Measurements from ENCODE around the gene PRPH2. TPM values are rescaled to one million over a fixed set of nuclear protein-coding genes. Genes with fewer than 3 reads are reported as not detected.
"Not testable (repeated sequence)": the region's sequence is repeated elsewhere in the genome, so short reads cannot be mapped to it uniquely, and the experiment has no call there.

Gene PRPH2
- total RNA-seq, 2 donors from 2014 or later: 0.14 TPM; not detected in 1

- Mint-ChIP-seq H3K36me3 (ENCODE audit: insufficient read depth in 2 of 2) (no peaks in the 10 kb centered on the region), H3K27me3 (ENCODE audit: low read depth) (no peaks in the 10 kb centered on the region), H3K9me3 (no peaks in the 10 kb centered on the region), H3K27ac (no peak overlapping the region), H3K4me1 (ENCODE audit: low read depth) (peaks cover 6% of the 10 kb centered on the region), H3K4me3 (no peak overlapping the region)
- ATAC-seq (replicated peaks in 1 of 2) (peak in 1 of 2 donors; percentile 14), DNase-seq (no peak)
Measured at GRCh38 chr6:42704937-42705374, 17.4 kb downstream of the PRPH2 start.

GRCh38 chr6:42704251-42704936, 18.0 kb downstream of the PRPH2 start:
- H3K4me3 Mint-ChIP-seq: no peak overlapping the region
- no peaks in the 10 kb centered on the region for H3K9me3 Mint-ChIP-seq
- H3K27me3 Mint-ChIP-seq (ENCODE audit: low read depth): no peaks in the 10 kb centered on the region
- peaks cover 6% of the 10 kb centered on the region for H3K4me1 Mint-ChIP-seq (ENCODE audit: low read depth)
- DNase-seq (no peak), ATAC-seq (replicated peaks in 1 of 2) (peak in 1 of 2 donors; percentile 8)
- H3K36me3 Mint-ChIP-seq (ENCODE audit: insufficient read depth in 2 of 2): no peaks in the 10 kb centered on the region
- H3K27ac Mint-ChIP-seq: no peak overlapping the region

GRCh38 chr6:42702786-42703185, 19.6 kb downstream of the PRPH2 start:
- DNase-seq; H3K9me3 Mint-ChIP-seq; H3K4me1 Mint-ChIP-seq (ENCODE audit: low read depth); ATAC-seq (replicated peaks in 1 of 2); H3K4me3 Mint-ChIP-seq; H3K36me3 Mint-ChIP-seq (ENCODE audit: insufficient read depth in 2 of 2); H3K27me3 Mint-ChIP-seq (ENCODE audit: low read depth); H3K27ac Mint-ChIP-seq: not testable (repeated sequence)

- Mint-ChIP-seq H3K27me3 (ENCODE audit: low read depth) (no peaks in the 10 kb centered on the region), H3K27ac (no peak overlapping the region), H3K9me3 (no peaks in the 10 kb centered on the region), H3K4me3 (no peak overlapping the region), H3K36me3 (ENCODE audit: insufficient read depth in 2 of 2) (no peaks in the 10 kb centered on the region), H3K4me1 (ENCODE audit: low read depth) (peaks cover under 1% of the 10 kb centered on the region)
- DNase-seq (no peak), ATAC-seq (replicated peaks in 1 of 2) (peak in 1 of 2 donors; percentile 38)
Measured at GRCh38 chr6:42702200-42702599, 20.2 kb downstream of the PRPH2 start.

GRCh38 chr6:42698217-42698616, 24.2 kb downstream of the PRPH2 start:
- Mint-ChIP-seq H3K27me3 (ENCODE audit: low read depth) (no peaks in the 10 kb centered on the region), H3K4me3 (no peak overlapping the region), H3K4me1 (ENCODE audit: low read depth) (peaks cover 11% of the 10 kb centered on the region), H3K36me3 (ENCODE audit: insufficient read depth in 2 of 2) (peaks cover 0 to 4% of the 10 kb centered on the region in 2 donors), H3K27ac (no peak overlapping the region), H3K9me3 (no peaks in the 10 kb centered on the region)
- no peak for DNase-seq
- no peak for ATAC-seq (replicated peaks in 1 of 2)

GRCh38 chr6:42697268-42697655, 25.1 kb downstream of the PRPH2 start:
- no peaks in the 10 kb centered on the region for H3K27me3 Mint-ChIP-seq (ENCODE audit: low read depth)
- no peak overlapping the region for H3K4me3 Mint-ChIP-seq
- peaks cover 3 to 4% of the 10 kb centered on the region in 2 donors for H3K36me3 Mint-ChIP-seq (ENCODE audit: insufficient read depth in 2 of 2)
- peaks cover 20% of the 10 kb centered on the region for H3K4me1 Mint-ChIP-seq (ENCODE audit: low read depth)
- H3K27ac Mint-ChIP-seq: peak overlapping the region; percentile 54
- ATAC-seq (replicated peaks in 1 of 2): no peak
- H3K9me3 Mint-ChIP-seq: no peaks in the 10 kb centered on the region
- no peak for DNase-seq

- Mint-ChIP-seq H3K4me3 (no peak overlapping the region), H3K36me3 (ENCODE audit: insufficient read depth in 2 of 2) (peaks cover 3 to 4% of the 10 kb centered on the region in 2 donors), H3K27ac (peak overlapping the region; percentile 54), H3K9me3 (no peaks in the 10 kb centered on the region), H3K4me1 (ENCODE audit: low read depth) (peaks cover 22% of the 10 kb centered on the region), H3K27me3 (ENCODE audit: low read depth) (no peaks in the 10 kb centered on the region)
- DNase-seq (no peak), ATAC-seq (replicated peaks in 1 of 2) (no peak)
Measured at GRCh38 chr6:42696526-42697267, 25.7 kb downstream of the PRPH2 start.

GRCh38 chr6:42694586-42694985, 27.8 kb downstream of the PRPH2 start:
- peak overlapping the region; percentile 52 for H3K27ac Mint-ChIP-seq
- DNase-seq (no peak), ATAC-seq (replicated peaks in 1 of 2) (no peak)
- H3K4me3 Mint-ChIP-seq: no peak overlapping the region
- no peaks in the 10 kb centered on the region for H3K27me3 Mint-ChIP-seq (ENCODE audit: low read depth)
- H3K9me3 Mint-ChIP-seq: no peaks in the 10 kb centered on the region
- peaks cover 36% of the 10 kb centered on the region for H3K4me1 Mint-ChIP-seq (ENCODE audit: low read depth)
- peaks cover 6 to 8% of the 10 kb centered on the region in 2 donors for H3K36me3 Mint-ChIP-seq (ENCODE audit: insufficient read depth in 2 of 2)

GRCh38 chr6:42693725-42694323, 28.6 kb downstream of the PRPH2 start:
- H3K9me3 Mint-ChIP-seq: no peaks in the 10 kb centered on the region
- ATAC-seq (replicated peaks in 1 of 2): peak; percentile 37 to 51
- H3K4me1 Mint-ChIP-seq (ENCODE audit: low read depth): peaks cover 36% of the 10 kb centered on the region
- no peaks in the 10 kb centered on the region for H3K27me3 Mint-ChIP-seq (ENCODE audit: low read depth)
- peaks cover 6 to 12% of the 10 kb centered on the region in 2 donors for H3K36me3 Mint-ChIP-seq (ENCODE audit: insufficient read depth in 2 of 2)
- DNase-seq: no peak
- peak overlapping the region in 1 of 2 donors; percentile 16 for H3K4me3 Mint-ChIP-seq
- peak overlapping the region; percentile 52 for H3K27ac Mint-ChIP-seq

- H3K36me3 Mint-ChIP-seq (ENCODE audit: insufficient read depth in 2 of 2): peaks cover 8 to 23% of the 10 kb centered on the region in 2 donors
- DNase-seq (peak; percentile 19 to 28), ATAC-seq (replicated peaks in 1 of 2) (peak; percentile 47 to 59)
- no peaks in the 10 kb centered on the region for H3K9me3 Mint-ChIP-seq
- peak overlapping the region; percentile 82 for H3K27ac Mint-ChIP-seq
- H3K4me3 Mint-ChIP-seq: peak overlapping the region in 1 of 2 donors; percentile 9
- no peaks in the 10 kb centered on the region for H3K27me3 Mint-ChIP-seq (ENCODE audit: low read depth)
- peaks cover 36% of the 10 kb centered on the region for H3K4me1 Mint-ChIP-seq (ENCODE audit: low read depth)
Measured at GRCh38 chr6:42692137-42692911, 30.1 kb downstream of the PRPH2 start.

- no peak for DNase-seq
- Mint-ChIP-seq H3K4me3 (no peak overlapping the region), H3K27me3 (ENCODE audit: low read depth) (no peaks in the 10 kb centered on the region), H3K9me3 (no peaks in the 10 kb centered on the region), H3K4me1 (ENCODE audit: low read depth) (peaks cover 36% of the 10 kb centered on the region), H3K36me3 (ENCODE audit: insufficient read depth in 2 of 2) (peaks cover 9 to 25% of the 10 kb centered on the region in 2 donors), H3K27ac (peak overlapping the region; percentile 71)
- ATAC-seq (replicated peaks in 1 of 2): no peak
Measured at GRCh38 chr6:42690872-42691271, 31.5 kb downstream of the PRPH2 start.

GRCh38 chr6:42690151-42690702, 32.2 kb downstream of the PRPH2 start:
- H3K36me3 Mint-ChIP-seq (ENCODE audit: insufficient read depth in 2 of 2): peaks cover 9 to 25% of the 10 kb centered on the region in 2 donors
- H3K4me1 Mint-ChIP-seq (ENCODE audit: low read depth): peaks cover 36% of the 10 kb centered on the region
- H3K27me3 Mint-ChIP-seq (ENCODE audit: low read depth): no peaks in the 10 kb centered on the region
- DNase-seq: no peak
- no peak for ATAC-seq (replicated peaks in 1 of 2)
- no peak overlapping the region for H3K4me3 Mint-ChIP-seq
- H3K9me3 Mint-ChIP-seq: no peaks in the 10 kb centered on the region
- H3K27ac Mint-ChIP-seq: peak overlapping the region; percentile 71
